GM19351 (cell line): ENCODE results near the gene MUTYH.

Source experiments
- ATAC-seq: cut with Tn5 transposase; IDR thresholded peaks from one replicate; pipeline ENCODE4 v1.9.1; 2021; ENCODE audit warnings: mild to moderate bottlenecking, moderate library complexity; ENCODE audit not compliant: unreplicated experiment

Gene MUTYH

DNA sequence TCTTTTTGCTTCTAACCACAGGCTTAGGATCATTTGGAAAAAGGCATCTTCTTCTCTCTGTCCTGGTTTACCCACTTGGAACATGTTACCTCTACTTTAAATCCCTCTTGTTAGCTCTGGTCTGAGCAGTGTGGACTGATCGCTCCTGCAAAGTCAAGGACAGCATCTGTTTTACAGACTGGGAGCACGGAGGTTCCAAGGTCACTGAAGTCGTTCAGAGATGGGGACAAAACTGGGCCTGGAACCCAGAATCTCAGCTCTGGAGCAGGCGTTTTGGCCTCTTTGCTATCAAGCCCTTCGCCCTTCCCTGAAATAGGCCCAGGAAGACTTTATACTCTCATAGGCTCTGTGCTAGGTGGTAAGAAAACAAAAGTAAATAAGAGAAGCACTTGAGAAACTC, 11.3 kb upstream of the MUTYH start:
- ATAC-seq = no peak

DNA sequence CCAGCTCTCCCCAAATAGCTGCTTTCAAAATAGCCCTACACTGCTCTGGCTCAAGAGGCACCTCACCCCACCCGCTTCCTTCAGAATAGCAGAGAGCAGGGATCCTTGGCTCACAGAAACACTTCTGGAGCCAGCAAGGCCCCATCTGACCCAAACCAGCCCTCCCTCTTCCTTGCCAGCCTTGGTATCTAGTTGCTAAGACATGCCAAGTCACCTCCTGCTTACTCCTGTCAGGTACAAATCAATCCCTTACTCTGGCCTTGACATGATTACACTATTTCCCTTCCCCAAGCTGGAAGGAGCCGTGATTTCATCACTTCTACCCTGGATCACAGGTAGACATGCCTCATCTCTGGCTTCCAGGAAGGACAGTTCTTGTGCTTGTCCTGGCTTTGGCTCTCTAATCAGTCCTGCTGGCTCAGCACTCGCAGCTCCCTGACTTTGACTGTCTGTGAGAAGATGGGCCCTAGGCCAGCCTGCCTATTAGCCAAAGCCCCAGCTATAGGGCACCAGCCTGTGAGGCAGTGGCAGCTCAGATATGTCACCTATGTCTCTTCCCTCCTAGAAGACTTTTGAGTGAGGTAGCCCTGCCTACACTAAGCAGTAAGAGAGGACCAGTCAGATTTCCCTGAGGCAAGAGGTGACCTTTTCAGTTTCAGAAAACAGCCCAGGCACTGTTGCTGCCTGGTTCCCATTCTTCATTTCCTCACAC, 8.9 kb upstream of the MUTYH start:
- no peak for ATAC-seq

DNA sequence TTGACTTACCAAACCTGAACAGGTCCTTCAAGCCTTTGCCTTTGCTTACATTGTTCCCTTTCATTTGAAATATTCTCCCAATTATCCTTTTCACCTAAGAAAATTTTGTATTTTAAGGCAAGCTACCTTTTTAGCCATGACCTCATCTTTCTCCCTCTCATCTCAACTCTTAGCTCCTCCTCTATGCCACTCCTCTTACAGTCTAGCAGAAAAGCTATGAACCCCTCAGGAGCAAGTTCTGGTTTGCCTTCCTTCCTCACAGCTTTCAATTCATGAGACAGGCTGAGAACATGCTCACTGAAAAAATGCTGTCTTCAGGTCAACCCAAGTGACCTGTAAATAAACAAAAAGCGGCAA, 8.3 kb upstream of the MUTYH start:
- ATAC-seq = no peak

DNA sequence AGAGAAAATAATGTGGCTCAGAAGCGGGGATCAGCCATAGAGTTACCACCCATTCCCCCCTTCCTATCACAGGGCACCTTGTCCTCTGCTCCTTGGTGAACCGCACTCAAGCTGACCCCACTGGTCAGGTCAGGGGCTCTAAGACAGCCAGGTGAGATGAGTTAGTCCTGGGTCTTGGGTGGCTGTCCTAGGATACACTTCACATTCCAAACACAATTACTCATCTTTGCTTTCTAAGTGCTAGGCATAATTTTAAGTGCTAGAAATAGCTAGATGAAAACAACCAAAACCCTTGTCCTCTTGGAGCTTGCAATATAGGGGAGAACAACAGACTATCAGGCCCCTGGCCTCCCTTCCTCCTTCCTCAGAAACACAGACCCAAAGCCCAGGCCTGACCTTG, 7.8 kb upstream of the MUTYH start:
- no peak for ATAC-seq

DNA sequence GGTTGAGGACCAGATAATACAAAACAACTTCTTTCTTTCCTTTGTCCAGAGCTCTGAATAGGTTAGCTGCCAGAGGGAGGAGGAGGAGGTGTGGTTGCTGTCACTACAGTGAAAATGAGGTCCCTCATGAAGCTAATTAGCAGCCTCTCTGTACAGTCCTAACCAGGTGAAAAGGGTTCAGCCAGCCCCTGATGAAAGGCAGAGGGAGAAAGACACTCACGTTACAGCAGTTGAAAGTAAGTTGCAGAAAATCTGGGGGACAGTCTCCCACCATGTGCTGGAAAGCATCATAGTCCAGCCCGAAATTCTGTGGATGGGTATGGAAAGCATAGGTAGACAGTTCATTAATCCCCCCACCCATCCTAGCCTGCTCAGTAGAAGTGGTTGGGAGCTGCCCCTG, 6.2 kb upstream of the MUTYH start:
- ATAC-seq = no peak

DNA sequence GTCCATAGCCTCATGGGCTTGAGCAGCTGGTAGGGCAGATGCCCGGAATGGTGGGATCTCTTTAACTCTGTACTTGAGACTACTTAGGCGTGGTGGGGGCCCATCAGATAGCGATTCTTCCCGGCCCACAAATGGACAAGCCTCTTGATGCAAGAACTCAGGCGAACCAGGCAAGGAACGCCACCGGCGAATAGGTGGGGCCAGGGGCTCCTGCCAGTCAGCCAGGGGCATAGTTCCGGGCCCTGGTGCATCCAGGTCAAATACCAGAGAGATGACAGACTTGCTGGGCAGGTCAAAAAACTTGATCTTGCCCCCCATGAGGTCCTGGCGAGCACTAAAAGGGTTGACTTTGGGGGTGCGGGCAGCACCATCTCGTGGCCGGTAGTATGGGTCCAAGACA, 4.8 kb upstream of the MUTYH start:
- ATAC-seq = no peak

DNA sequence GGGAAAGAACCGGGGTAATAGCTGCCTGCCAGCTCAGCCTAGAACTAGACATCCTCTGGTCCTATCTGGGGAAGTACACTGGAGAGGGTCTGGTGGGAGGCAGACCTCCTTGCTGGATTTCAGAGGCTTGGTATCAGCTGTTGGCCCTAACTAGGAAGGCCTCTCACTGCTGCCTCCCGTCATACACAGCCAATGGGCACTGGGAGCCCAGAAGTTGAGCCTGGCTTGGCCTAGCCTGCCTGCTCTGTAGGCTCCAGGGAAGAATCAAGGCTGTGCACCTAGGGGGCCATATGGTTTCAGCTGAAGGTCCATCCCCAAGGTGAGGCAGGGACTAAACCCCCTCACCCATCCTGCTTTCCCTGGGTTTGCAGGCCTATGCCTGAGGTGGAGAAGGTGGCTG, 4.3 kb upstream of the MUTYH start:
- no peak for ATAC-seq

DNA sequence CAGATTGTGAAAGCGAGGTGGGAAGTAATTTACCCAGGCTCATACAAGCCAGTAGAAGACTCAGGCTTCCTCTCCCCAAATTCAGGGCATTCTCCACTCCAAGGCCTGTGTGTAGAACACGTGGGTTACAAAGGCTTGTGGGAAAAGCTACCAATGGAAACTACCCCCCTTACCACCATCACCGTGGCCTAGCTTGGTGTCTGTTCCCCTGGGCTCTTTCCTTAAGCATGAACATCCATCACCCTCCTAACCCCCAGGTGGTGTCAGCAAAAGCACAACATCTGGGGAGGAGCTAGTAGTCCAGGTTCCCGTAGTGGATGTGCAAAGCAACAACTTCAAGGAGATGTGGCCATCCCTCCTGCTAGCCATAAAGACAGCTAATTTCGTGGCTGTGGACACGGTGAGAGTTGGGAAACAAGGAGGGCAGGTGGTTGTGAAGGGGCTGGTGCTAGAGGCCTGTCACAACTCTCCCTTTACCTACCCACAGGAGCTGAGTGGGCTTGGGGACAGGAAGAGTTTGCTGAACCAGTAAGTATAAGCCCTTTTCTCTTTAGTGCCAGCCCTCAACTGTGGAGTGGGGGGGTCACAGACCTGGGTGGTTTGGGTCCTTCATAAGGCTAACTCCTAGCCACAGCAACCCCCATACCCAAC, 701 bp upstream of the MUTYH start:
- no peak for ATAC-seq

DNA sequence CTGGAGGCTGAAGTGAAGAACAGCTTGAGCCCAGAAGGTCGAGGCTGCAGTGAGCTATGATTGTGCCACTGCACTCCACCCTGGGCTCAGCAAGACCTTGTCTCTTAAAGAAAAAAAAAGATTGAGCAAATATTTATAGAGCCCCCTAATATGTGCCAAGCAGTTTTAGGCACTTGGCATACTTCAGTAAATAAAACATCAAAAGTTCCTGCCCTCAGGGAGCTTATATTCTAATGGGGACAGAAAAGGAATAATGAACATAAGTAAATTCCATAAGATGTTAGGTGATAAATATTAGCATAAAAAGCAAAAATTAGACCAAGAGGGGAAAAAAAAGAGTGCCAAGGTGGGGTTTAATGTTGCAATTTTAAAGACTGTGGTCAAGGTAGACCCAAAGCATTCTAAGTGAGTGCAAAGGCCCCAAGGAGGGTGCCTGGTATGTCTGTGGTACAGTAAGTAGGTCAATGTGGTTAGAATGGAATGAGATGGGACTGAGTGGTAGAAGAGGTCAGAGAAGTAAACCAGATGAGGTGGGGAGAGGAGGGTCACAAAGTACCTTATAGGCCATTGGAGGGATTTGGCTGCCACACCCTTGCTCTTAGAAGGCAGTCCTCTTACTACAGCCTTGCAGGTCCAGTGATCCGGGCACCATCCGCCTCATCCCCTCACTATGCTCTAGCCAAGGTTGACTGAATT, 2.5 kb downstream of the MUTYH start:
- no peak for ATAC-seq

DNA sequence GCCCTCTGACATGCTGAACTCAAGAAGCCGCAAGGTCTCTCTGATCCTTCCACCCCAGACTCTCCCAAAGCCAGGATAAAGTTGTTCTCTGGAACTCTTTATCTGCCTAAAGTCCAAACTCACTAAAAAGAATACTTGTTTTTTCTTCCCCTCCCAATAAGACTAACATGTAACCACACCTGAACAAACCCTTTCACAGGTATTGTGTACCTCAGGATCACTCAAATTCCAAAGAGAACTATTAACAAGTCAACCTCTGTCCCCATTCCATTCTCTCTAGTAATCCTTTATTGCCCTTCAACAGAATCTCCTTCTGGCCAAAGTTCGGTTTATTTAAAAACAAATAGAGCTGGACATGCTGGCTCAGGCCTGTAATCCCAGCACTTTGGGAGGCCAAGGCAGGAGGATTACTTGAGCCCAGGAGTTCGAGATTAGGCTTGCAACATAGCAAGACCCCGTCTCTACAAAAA, 4.3 kb downstream of the MUTYH start:
- no peak for ATAC-seq

DNA sequence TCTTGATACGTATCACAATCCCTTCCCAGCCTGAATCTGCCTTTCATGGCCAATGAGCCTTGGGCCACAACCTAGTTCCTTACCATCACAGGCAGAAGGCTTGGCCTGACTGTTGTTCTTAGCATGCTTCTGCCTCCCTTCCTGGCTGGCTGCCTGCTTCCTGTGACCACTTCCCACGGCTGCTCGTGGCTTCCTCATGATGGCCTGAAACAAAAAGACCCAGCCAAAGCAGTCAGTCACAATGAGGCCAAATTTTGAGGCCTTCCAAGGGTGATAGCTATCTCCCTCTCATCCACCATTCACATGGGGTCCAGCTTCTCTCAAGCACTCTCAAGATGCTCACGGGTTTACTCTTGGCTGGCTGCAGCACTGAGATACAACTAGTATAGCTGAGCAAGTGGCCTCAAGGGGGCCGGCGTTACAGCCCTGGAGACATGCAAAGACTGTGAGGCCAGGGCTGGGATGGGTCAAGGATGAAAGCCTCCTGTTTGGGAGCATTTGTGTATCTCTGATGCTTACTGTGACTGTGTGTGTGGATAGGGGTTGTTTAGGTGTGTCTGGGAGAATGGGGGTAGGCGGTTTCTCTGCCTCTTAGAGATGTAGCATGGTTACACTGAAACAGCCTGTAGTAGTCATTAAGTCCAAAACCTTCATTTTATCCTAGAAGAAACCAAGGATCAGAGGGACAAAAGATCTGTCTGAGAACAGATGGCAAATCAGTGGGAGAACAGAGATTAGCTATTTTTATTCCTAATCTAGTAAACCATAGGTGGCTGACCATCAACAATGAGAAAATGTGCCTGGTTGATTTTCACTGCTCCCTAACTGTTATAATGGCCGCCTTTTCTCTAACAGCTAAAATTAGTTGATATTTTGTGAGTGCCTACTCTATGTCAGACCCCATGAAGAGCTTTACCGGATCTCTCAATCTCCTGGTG, 5.7 kb downstream of the MUTYH start:
- ATAC-seq = no peak

DNA sequence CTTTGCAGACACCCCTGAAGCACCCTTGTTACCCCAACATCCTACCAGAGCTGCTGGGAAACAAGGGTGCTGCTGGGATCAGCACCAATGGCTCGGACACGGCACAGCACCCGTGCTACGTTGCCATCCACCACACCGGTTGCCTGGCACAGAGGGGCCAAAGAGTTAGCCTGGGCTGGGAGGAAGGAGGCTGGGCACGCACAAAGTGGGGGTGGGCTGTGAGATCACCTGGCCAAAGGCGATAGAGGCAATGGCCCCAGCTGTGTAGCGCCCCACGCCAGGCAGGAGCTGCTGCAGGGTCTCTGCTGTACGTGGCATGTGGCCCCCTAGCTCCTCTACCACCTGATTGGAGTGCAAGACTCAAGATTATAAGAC, 7.9 kb downstream of the MUTYH start:
- ATAC-seq = no peak

DNA sequence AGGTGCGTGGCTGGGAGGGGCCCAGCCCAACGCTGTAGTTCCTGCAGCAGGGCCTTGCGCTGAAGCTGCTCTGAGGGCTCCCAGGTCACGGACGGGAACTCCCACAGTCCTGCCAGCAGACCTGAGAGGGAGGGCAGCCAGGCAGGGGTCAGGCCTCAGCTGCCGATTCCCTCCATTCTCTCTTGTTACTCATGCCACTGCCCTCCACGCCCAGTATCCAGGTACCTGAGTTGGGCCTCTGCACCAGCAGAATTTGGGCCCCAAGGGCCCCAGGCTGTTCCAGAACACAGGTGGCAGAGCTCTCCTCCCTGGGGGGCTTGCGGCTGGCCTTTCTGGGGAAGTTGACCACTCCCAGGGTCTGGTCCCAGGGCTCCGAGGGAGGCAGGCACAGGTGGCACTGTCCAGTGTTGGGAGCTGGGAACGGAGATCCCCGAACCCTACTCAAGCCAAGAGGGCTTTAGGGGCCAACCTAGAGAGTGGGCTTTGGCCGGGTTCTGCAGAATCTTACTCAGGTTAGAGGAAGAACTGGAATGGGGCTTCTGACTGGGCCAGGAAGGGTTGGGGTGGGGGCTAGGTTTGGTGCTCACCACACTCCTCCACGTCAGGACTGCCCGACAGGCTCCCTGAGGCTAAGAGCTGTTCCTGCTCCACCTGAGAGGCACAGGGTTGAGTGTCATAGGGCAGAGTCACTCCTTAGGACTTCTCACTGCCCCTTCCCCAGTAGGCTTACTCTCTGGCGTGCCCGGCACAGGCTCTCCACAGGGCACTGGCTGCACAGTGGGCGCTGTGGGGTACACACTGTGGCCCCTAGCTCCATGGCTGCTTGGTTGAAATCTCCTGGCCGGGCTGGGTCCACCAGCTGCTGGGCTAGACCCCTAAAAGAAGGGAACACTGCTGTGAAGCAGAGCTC, 8.5 kb downstream of the MUTYH start:
- no peak for ATAC-seq

DNA sequence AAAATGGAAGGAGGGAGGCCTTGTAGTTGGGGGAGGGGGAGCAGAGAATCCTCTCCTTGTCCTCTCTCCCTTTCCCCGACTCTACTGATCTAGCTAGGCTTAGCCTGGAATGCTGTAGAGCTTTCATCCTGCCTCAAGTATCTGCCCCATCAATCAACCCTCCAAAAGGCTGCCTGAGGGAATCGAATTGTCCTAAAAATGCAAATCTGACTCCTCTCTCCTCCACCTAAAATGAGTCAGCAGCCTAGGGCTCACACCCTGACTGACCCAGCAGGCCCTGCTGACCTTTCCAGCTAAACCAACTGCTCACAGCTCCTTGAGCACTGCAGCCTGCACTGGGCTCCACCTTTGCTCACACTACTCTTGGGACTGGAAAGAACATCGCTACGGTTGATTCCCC, 10.8 kb downstream of the MUTYH start:
- ATAC-seq = no peak

DNA sequence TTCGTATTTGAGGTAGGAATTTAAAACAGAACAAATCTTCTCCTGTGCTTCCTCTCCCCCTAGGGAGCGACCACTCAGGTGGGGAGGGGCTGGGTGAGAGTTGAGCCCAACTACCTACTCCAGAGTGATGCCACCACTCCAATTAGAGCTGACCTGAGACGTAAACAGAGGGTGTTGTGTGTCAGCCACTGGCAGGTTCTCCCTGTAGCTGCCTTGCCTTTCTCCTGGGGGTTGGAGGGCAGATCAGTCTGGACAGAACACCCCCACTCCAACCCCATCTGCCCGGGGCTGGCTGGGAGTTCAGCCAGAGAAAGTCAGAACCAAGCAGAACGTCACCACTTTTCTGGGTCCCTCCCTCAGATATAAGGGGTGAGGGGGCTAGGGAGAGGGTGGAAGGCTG, 11.6 kb downstream of the MUTYH start:
- no peak for ATAC-seq

DNA sequence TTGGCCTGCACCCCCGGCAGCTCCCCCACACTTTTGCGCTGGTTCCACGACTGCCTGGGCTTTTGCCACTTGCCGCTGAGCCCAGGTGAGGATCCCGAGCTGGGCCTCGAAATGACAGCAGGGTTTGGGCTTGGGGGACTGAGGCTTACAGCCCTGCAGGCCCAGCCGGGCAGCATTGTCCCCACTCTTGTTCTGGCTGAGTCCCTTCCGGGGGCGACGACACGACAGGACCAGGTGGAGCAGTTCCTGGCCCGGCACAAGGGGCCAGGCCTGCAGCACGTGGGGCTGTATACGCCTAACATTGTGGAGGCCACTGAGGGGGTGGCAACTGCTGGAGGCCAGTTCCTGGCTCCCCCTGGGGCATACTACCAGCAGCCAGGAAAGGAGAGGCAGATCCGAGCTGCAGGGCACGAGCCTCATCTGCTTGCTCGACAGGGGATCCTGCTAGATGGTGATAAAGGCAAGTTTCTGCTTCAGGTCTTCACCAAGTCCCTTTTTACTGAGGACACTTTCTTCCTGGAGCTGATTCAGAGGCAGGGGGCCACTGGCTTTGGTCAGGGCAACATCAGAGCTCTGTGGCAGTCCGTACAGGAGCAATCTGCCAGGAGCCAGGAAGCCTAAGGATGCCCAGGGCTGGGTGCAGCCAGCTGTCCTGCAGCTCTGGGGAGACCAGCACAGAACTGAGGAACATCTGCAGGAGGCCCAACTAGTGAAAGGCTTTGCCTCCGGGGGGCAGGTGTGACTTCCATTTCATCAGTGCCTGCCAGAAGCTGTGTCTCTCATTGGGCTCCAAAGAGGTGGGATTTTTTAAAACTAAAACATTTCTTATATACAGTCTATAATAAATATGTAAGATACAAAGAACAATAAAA, 12.4 kb downstream of the MUTYH start:
- ATAC-seq = no peak

DNA sequence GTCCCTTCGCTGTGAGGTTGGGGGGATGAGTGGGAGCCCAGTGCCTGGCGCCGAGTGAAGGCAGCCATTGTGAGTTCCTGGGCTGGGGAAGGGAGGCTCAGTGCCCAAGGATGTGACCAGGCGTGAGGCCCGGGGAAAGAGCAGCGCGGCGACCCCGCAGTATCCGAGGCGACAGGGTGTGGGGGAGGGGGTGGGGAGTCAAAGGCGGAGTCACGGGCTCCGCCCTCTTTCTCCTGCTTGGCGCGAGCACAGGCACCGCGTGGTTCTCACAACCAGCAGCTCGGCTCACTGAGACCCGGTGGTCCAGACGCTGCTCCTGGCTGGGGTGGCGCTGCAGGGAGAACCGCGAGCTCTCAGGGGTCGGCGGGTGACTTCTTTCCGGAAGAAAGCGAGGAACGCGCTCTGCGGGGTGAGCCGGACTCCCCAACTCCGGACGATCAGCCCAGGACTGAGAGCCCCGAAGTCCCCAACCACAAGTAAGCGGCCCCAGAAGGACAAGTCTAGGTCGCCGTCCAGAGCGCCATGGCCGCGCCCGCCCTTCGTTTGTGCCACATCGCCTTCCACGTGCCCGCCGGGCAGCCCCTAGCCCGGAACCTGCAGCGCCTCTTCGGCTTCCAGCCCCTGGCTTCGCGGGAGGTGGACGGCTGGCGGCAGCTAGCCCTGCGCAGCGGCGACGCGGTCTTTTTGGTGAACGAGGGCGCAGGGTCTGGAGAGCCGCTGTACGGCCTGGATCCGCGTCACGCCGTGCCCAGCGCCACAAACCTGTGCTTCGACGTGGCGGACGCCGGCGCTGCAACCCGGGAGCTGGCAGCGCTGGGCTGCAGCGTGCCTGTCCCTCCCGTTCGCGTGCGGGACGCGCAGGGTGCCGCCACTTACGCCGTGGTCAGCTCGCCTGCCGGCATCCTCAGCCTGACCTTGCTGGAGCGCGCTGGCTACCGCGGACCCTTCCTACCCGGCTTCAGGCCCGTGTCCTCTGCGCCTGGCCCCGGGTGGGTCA, 13.3 kb downstream of the MUTYH start, which contains the start of gene HPDL:
Gene HPDL (plus strand): TSS at position 269 of the 997 bp plus-strand sequence. CDS start 254 bp downstream, at position 523.
- ATAC-seq = peak; percentile 64
